Spleen (tissue), 7 donors: ENCODE data around the gene ANKFN1.

ENCODE experiments used
- POLR2A ChIP-seq, 3 donors: fragments of 450-650 bp; IDR thresholded peaks; one replicate each; pipeline ENCODE4 v1.5.1; 2017; ENCODE audit warnings: antibody characterized with exemption in 3 of 3, mild to moderate bottlenecking in 1 of 3
- POLR2AphosphoS5 ChIP-seq, 3 donors: sonication (generic); formaldehyde crosslinking; IDR thresholded peaks; one replicate each; pipeline ENCODE4 v1.5.1; 2017; ENCODE audit warnings: antibody characterized with exemption in 3 of 3
- TF ChIP-seq, protein P1 (sequence below), 11 experiments: fragments of 200-600 bp in 7 of 11; fragments of 450-650 bp in 4 of 11; sonication (generic) in 4 of 11; IDR thresholded peaks in 8 of 11; conservative IDR thresholded peaks in 3 of 11; 1 replicate in 7 of 11; 2 replicates in 4 of 11; pipeline versions ENCODE4 v1.4.0 to v1.8.0; 2016 to 2021; ENCODE audit warnings: antibody characterized with exemption in 11 of 11, inconsistent platforms in 4 of 11, mild to moderate bottlenecking in 1 of 11
- donor health status: DM: no; HTN: no; CAD: no; lungs with moderate emphysema.
- donor health status: DM: no; HTN: no; CAD: no.
- donor health status: DM: no; HTN: no; CAD: no.

DNA sequence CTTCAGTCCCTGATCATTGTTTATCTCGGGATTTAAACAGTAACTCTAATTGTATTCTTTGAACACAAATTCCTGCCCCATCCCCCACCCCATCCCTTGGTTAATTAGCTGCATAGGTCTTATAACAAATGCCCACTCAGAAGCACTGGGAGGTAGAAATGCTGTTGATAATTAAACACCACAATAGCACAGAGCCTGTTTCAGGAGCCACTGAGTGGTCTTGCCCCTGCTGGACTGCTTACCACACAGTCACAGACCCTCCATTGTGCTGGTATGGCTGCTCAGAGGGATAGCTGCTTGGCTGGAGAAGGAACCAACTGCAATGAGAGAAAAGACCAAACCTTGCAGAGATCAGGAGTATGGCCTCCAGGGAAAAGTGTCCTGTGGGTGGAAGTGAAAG lies 214.1 kb downstream of the ANKFN1 start:
- TF ChIP-seq POLR2A (IDR thresholded peaks at IDR 0.05) (no peak), POLR2AphosphoS5 (IDR thresholded peaks at IDR 0.05) (no peak)
- TF ChIP-seq, protein P1, sequence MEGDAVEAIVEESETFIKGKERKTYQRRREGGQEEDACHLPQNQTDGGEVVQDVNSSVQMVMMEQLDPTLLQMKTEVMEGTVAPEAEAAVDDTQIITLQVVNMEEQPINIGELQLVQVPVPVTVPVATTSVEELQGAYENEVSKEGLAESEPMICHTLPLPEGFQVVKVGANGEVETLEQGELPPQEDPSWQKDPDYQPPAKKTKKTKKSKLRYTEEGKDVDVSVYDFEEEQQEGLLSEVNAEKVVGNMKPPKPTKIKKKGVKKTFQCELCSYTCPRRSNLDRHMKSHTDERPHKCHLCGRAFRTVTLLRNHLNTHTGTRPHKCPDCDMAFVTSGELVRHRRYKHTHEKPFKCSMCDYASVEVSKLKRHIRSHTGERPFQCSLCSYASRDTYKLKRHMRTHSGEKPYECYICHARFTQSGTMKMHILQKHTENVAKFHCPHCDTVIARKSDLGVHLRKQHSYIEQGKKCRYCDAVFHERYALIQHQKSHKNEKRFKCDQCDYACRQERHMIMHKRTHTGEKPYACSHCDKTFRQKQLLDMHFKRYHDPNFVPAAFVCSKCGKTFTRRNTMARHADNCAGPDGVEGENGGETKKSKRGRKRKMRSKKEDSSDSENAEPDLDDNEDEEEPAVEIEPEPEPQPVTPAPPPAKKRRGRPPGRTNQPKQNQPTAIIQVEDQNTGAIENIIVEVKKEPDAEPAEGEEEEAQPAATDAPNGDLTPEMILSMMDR (IDR thresholded peaks at IDR 0.05 in 8 of 11, conservative IDR thresholded peaks at IDR 0.05 in 3 of 11): no peak
